GM19438 (cell line): ENCODE measurements around the gene RAD18.

Source experiments
- ATAC-seq: cut with Tn5 transposase; IDR thresholded peaks from one replicate; pipeline ENCODE4 v1.9.1; 2021; ENCODE audit warnings: low read depth; ENCODE audit not compliant: unreplicated experiment

The RAD18 gene

GRCh38 chr3:8839607-8840325 is 123.5 kb downstream of the RAD18 start:
- no peak for ATAC-seq

GRCh38 chr3:8838765-8839423 is 124.4 kb downstream of the RAD18 start:
- ATAC-seq, result no peak

- no peak for ATAC-seq
These were observed 125.0 kb downstream of the RAD18 start for GRCh38 chr3:8838234-8838633.

- no peak for ATAC-seq
These were observed 126.1 kb downstream of the RAD18 start for GRCh38 chr3:8837162-8837561.

GRCh38 chr3:8836096-8836495 is 127.2 kb downstream of the RAD18 start:
- ATAC-seq, result no peak

GRCh38 chr3:8835385-8835784 is 127.9 kb downstream of the RAD18 start:
- ATAC-seq, result no peak

- ATAC-seq, result no peak
These were observed 128.3 kb downstream of the RAD18 start for GRCh38 chr3:8834974-8835373.

- no peak for ATAC-seq
These were observed 135.6 kb downstream of the RAD18 start for GRCh38 chr3:8827641-8828040.
